HepG2 (cell line): ENCODE results near the gene RXRG. TPM values are rescaled to one million over a fixed set of nuclear protein-coding genes. Genes with fewer than 3 reads are reported as not detected.

ENCODE experiments used
- ATAC-seq: fragments of 200-7000 bp; cut with Tn5 transposase; 3 replicates; pipeline ENCODE4 v1.9.1; 2020; ENCODE audit warnings: mild to moderate bottlenecking, moderate library complexity
- BruUV-seq: library from RNA; stranded (reverse); fragments of 400-500 nt; replicated peaks from 2 replicates; lab custom pipeline; 2021; lab: Mats Ljungman, UMichigan
- CTCF ChIA-PET: fragments of 300-600 bp; formaldehyde crosslinking; extraction: SDS; loops from one replicate; lab custom pipeline; 2021; ENCODE audit warnings: low total read pairs, inconsistent platforms, low intra/inter-chr PET ratio; lab: Yijun Ruan, JAX
- POLR2A ChIA-PET: fragments of 350-600 bp; sonication (Branson Sonifier 250); formaldehyde crosslinking; loops from one replicate; lab custom pipeline; 2020; ENCODE audit warnings: antibody characterized with exemption, inconsistent platforms; lab: Yijun Ruan, JAX
- DNase-seq: peaks from one replicate; pipeline ENCODE4 v3.0.0-alpha.2; 2015; ENCODE audit warnings: low spot score
- FAIRE-seq: peaks from 3 replicates; lab custom pipeline; 2011; peaks lifted over from hg19 to GRCh38; lab: Jason Lieb, UNC
- H2AFZ ChIP-seq: one replicate; pipeline ENCODE4 v1.6.1; 2011; ENCODE audit warnings: low read length, inconsistent platforms
- H3K27ac ChIP-seq: fragments of 300-600 bp; 3 replicates; pipeline ENCODE4 v1.8.0; 2011; ENCODE audit warnings: mixed run types, mild to moderate bottlenecking, mixed read lengths, low read length, inconsistent platforms; ENCODE audit not compliant: insufficient read depth; ENCODE audit errors: extremely low read length
- H3K27me3 ChIP-seq, 2 experiments: fragments of 200-600 bp in 1 of 2; 2 replicates in 1 of 2; 3 replicates in 1 of 2; pipeline versions ENCODE4 v1.6.0 to v1.8.0; 2011; ENCODE audit warnings: low read length in 2 of 2, mild to moderate bottlenecking in 2 of 2, moderate library complexity in 2 of 2, inconsistent platforms in 1 of 2; ENCODE audit not compliant: insufficient read depth in 2 of 2, control insufficient read depth in 1 of 2
- H3K36me3 ChIP-seq, 2 experiments: fragments of 200-600 bp in 1 of 2; replicated peaks in 1 of 2; 2 replicates in 1 of 2; 3 replicates in 1 of 2; pipeline versions ENCODE4 v1.5.1 to v1.8.0; 2011; ENCODE audit warnings: low read length in 2 of 2, inconsistent platforms in 1 of 2; ENCODE audit not compliant: insufficient read depth in 2 of 2, control insufficient read depth in 1 of 2
- H3K4me1 ChIP-seq: 2 replicates; pipeline ENCODE4 v1.5.1; 2012; ENCODE audit warnings: low read length, inconsistent platforms; ENCODE audit not compliant: insufficient read depth
- H3K4me2 ChIP-seq: 2 replicates; pipeline ENCODE4 v1.6.0; 2011; ENCODE audit warnings: low read depth, low read length, inconsistent platforms
- H3K4me3 ChIP-seq, 3 experiments: fragments of 200-600 bp in 1 of 3; sonication (generic), shearing (Covaris generic) in 1 of 3; replicated peaks in 1 of 3; 2 replicates each; pipeline ENCODE4 v1.5.1; 2011 to 2016; ENCODE audit warnings: low read length in 3 of 3, inconsistent platforms in 2 of 3, low read depth in 2 of 3, mild to moderate bottlenecking in 2 of 3, control low read depth in 1 of 3, mixed read lengths in 1 of 3; ENCODE audit not compliant: insufficient read depth in 1 of 3
- H3K79me2 ChIP-seq: one replicate; pipeline ENCODE4 v1.6.1; 2011; ENCODE audit warnings: low read length, inconsistent platforms; ENCODE audit not compliant: insufficient read depth
- H3K9ac ChIP-seq: 2 replicates; pipeline ENCODE4 v1.6.0; 2011; ENCODE audit warnings: mild to moderate bottlenecking, low read depth, low read length, inconsistent platforms; ENCODE audit not compliant: insufficient read depth
- H3K9me3 ChIP-seq: 2 replicates; pipeline ENCODE4 v1.5.1; 2012; ENCODE audit warnings: mild to moderate bottlenecking, low read length
- H4K20me1 ChIP-seq: 2 replicates; pipeline ENCODE4 v1.6.0; 2011; ENCODE audit warnings: inconsistent platforms, mild to moderate bottlenecking, low read length, moderate library complexity; ENCODE audit not compliant: insufficient read depth
- FOXJ3 ChIP-seq: sonication (generic); formaldehyde crosslinking; IDR thresholded peaks from 2 replicates; pipeline ENCODE4 v1.4.0; 2020; ENCODE audit warnings: missing genetic modification reagents, mild to moderate bottlenecking, borderline replicate concordance
- HNF4A ChIP-seq: sonication (generic); formaldehyde crosslinking; IDR thresholded peaks from 2 replicates; pipeline ENCODE4 v1.4.0; 2020; ENCODE audit warnings: missing genetic modification reagents
- NPAS2 ChIP-seq: sonication (generic); formaldehyde crosslinking; IDR thresholded peaks from 2 replicates; pipeline ENCODE4 v1.8.0; 2022; ENCODE audit warnings: mild to moderate bottlenecking, missing genetic modification reagents, borderline replicate concordance
- NR2F1 ChIP-seq, 2 experiments: fragments of 450-650 bp in 1 of 2; formaldehyde crosslinking in 1 of 2; IDR thresholded peaks; 2 replicates each; pipeline versions ENCODE4 v1.5.0 to v1.6.1; 2016 to 2020; ENCODE audit warnings: mild to moderate bottlenecking in 1 of 2, missing compliant biosample characterization in 1 of 2, missing genetic modification reagents in 1 of 2, moderate library complexity in 1 of 2
- NR2F2 ChIP-seq: IDR thresholded peaks from 2 replicates; pipeline ENCODE4 v1.6.1; 2012; ENCODE audit warnings: low read depth, inconsistent platforms, borderline replicate concordance
- RARA ChIP-seq: IDR thresholded peaks from 2 replicates; pipeline ENCODE4 v1.6.1; 2016; ENCODE audit warnings: missing genetic modification reagents, missing compliant biosample characterization
- RXRA ChIP-seq: sonication (generic); formaldehyde crosslinking; IDR thresholded peaks from 2 replicates; pipeline ENCODE4 v1.5.1; 2020; ENCODE audit warnings: missing genetic modification reagents
- RXRB ChIP-seq: IDR thresholded peaks from 2 replicates; pipeline ENCODE4 v1.6.1; 2016; ENCODE audit warnings: borderline replicate concordance, missing genetic modification reagents, missing compliant biosample characterization
- SKI ChIP-seq: fragments of 450-650 bp; IDR thresholded peaks from one replicate; pipeline ENCODE4 v1.6.1; 2018; ENCODE audit warnings: mild to moderate bottlenecking; ENCODE audit not compliant: partially characterized antibody
- SPEN ChIP-seq: sonication (generic); formaldehyde crosslinking; IDR thresholded peaks from 2 replicates; pipeline ENCODE4 v1.5.1; 2020; ENCODE audit warnings: low read depth, mild to moderate bottlenecking, missing genetic modification reagents
- ZNF558 ChIP-seq: sonication (generic); formaldehyde crosslinking; IDR thresholded peaks from 2 replicates; pipeline ENCODE4 v1.9.0; 2022; ENCODE audit warnings: mild to moderate bottlenecking, missing genetic modification reagents, borderline replicate concordance
- WGBS: methylation state at CpG from one replicate; pipeline ENCODE4 v1.1.6; 2017; ENCODE audit warnings: low lambda C conversion rate; 5-methylcytosine and 5-hydroxymethylcytosine counted together
- in situ Hi-C: cut with HindIII; loops from 2 replicates; pipeline ENCODE4 v1.10.0; 2017; ENCODE audit warnings: low pct_unique_long_range_greater_than_20kb; ENCODE audit not compliant: extremely low pct_ligation_motif_present
- intact Hi-C: fragments of 100-400 bp; cut with micrococcal nuclease; formaldehyde crosslinking; loops from one replicate; pipeline ENCODE4 v1.10.0; 2022; ENCODE audit not compliant: unreplicated experiment
- polyA plus RNA-seq, 8 experiments: library from polyadenylated mRNA; depleted of rRNA in 3 of 8; stranded (reverse) in 7 of 8; unstranded in 1 of 8; fragments of >200 nt; fragmentation: Illumina TruSeq in 4 of 8; extraction: Trizol in 4 of 8; gene quantifications; 2 replicates each; pipeline versions ENCODE4 v1.2.1 to v1.2.3, GENCODE V29; 2011 to 2016; ENCODE audit warnings: low read depth in 4 of 8, missing spikeins in 1 of 8, mixed read lengths in 1 of 8; ENCODE audit not compliant: insufficient read depth in 1 of 8
- total RNA-seq, 5 experiments: library from RNA; depleted of rRNA; stranded (reverse); fragments of >200 nt; fragmentation: Illumina TruSeq; extraction: Trizol; gene quantifications; 2 replicates each; pipeline ENCODE4 v1.2.3, GENCODE V29; 2016; ENCODE audit warnings: low read depth in 1 of 5

Gene RXRG
- total and polyA plus RNA-seq, 2 of the 13 experiments (the other 11 are each of a cell fraction or from before 2014, with no cell fraction given), result not detected

DNA sequence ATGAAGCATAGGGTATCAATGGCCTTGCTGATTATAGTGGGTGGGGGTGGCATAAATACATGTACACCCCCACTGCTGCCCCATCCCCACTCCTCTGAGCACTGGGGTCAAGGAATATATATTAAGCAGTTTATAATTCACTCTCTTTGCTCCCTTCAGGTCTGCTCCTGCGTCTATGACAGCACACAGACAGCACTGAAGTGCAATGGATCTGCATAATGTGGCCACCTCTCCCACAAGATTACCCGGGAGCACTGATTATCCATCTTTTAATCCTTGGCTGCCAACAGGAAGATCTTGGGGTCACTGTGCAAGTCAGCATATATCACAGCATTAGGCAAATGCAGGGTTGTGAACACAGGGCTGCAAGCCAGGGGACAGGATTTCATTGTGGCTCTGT is 19.3 kb downstream of the RXRG start:
- H3K9ac ChIP-seq, result no peak overlapping the region
- ChIA-PET POLR2A (no interaction called here), CTCF (no interaction called here)
- WGBS, result 21% methylated on average over 2 of the region's 2 CpGs
- TF ChIP-seq FOXJ3 (CRISPR knock-in tag) (no peak), SPEN (CRISPR knock-in tag) (no peak), NPAS2 (CRISPR knock-in tag) (no peak)
- in situ Hi-C loops, result no loop called here
- H2AFZ ChIP-seq, result no peak overlapping the region
- no peak; the same call in 2 of the 3 replicates for ATAC-seq
- no peak for DNase-seq
- H4K20me1 ChIP-seq, result no peaks in the 10 kb centered on the region
- FAIRE-seq, result no peak
- BruUV-seq, result no TSS peak
- intact Hi-C loops, result no loop called here
- H3K36me3 ChIP-seq, result no peaks in the 10 kb centered on the region
- H3K4me1 ChIP-seq, result peaks cover 15% of the 10 kb centered on the region
- no peaks in the 10 kb centered on the region for H3K79me2 ChIP-seq
- H3K9me3 ChIP-seq, result no peaks in the 10 kb centered on the region
- H3K4me3 ChIP-seq, result no peak overlapping the region
- H3K27ac ChIP-seq, result no peak overlapping the region
- H3K27me3 ChIP-seq, result no peaks in the 10 kb centered on the region
- H3K4me2 ChIP-seq, result no peak overlapping the region

DNA sequence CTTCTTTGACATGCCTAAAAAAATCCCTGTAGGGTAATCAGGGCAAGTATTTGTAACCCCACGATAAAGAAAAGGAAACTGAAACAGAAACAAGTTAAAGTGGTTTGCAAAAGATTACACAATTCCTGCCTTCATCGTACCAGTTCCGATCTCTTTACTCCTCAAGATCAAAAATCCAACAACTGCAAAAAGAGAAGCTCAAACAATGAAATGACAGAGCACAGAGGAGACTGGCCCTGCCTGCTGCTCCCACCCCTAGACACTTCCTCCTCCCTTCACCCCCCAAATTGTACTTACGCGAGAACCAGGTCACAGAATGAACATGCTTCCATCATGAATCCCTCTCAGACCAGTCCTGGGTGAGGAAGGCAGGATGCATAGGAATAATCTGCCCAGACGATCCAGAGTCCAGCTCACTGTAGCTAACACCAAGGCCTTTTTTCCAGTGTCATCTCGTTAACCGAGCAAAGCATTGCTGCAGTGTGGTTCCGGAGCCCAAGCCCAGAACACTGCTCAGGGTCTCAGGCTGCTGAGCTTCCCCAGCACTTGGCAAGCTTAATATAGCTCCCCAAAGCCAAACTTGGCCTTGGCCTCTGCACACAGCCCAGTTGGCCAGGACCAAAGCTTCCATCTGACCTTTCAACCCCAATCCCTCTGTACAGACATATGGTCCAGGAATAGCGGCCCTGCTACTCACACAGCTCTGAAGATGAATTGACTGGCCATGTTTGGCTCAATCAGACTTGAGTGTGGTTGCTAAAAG is 20.3 kb downstream of the RXRG start:
- POLR2A ChIA-PET, result no interaction called here
- peak; percentile 21 for FAIRE-seq
- CTCF ChIA-PET, result no interaction called here
- no peak for DNase-seq
- Histone ChIP-seq H3K4me3 (no peak overlapping the region; a peak in 1 of 6 replicates), H3K9ac (no peak overlapping the region), H3K4me1 (peaks cover 15% of the 10 kb centered on the region)
- intact Hi-C loops, result no loop called here
- in situ Hi-C loops, result loop anchor here (25.0 kb wide), 1 partner anchor 488 kb away; no protein-coding TSS in a partner anchor
- peak; percentile 86 for ATAC-seq
- TF ChIP-seq FOXJ3 (CRISPR knock-in tag) (no peak), NR2F2 (peak; percentile 34; the same call in 1 of the 2 replicates), NR2F1 (CRISPR knock-in tag; IDR thresholded peaks at IDR 0.05) (0 out of 4 replicates have a peak, but pooled peaks of 1 of the 2 experiments have one; percentile 13), SKI (peak; percentile 47), HNF4A (CRISPR knock-in tag) (peak; percentile 42; the same call in 1 of the 2 replicates), RARA (peak; percentile 64), ZNF558 (CRISPR knock-in tag) (no peak), RXRA (0 out of 2 replicates have a peak, but pooled peaks have one; percentile 20), RXRB (CRISPR knock-in tag) (0 out of 2 replicates have a peak, but pooled peaks have one; percentile 11)
- TF ChIP-seq, all 625 proteins: peak for 7
- no peaks in the 10 kb centered on the region for H3K79me2 ChIP-seq
- no peaks in the 10 kb centered on the region for H3K9me3 ChIP-seq
- H3K36me3 ChIP-seq, result no peaks in the 10 kb centered on the region
- H2AFZ ChIP-seq, result no peak overlapping the region
- H4K20me1 ChIP-seq, result no peaks in the 10 kb centered on the region
- no peaks in the 10 kb centered on the region for H3K27me3 ChIP-seq
- peak overlapping the region; percentile 1; the same call in 1 of the 2 replicates for H3K4me2 ChIP-seq
- no TSS peak for BruUV-seq
- WGBS, result 38% methylated on average over 9 of the region's 10 CpGs
- H3K27ac ChIP-seq, result no peak overlapping the region
